GM23248 (cell line): Measurements from ENCODE around the gene DST. TPM values are rescaled to one million over a fixed set of nuclear protein-coding genes. Genes with fewer than 3 reads are reported as not detected.
"Not testable (repeated sequence)": the region's sequence is repeated elsewhere in the genome, so short reads cannot be mapped to it uniquely, and the experiment has no call there.

Experiments used
- DNase-seq: peaks from one replicate; pipeline ENCODE4 v3.0.0-alpha.2; 2015
- H2AFZ ChIP-seq: fragments of 200-600 bp; sonication (generic); 2 replicates; pipeline ENCODE4 v1.6.1; 2016; ENCODE audit warnings: antibody characterized with exemption
- H3F3A ChIP-seq: fragments of 200-600 bp; sonication (generic); 2 replicates; pipeline ENCODE4 v1.6.1; 2016; ENCODE audit warnings: mild to moderate bottlenecking, antibody characterized with exemption, mixed run types; ENCODE audit not compliant: insufficient read depth
- H3K27ac ChIP-seq: fragments of 200-600 bp; sonication (generic); 2 replicates; pipeline ENCODE4 v1.5.1; 2016; ENCODE audit warnings: mild to moderate bottlenecking
- H3K27me3 ChIP-seq: fragments of 200-600 bp; sonication (generic); replicated peaks from 2 replicates; pipeline ENCODE4 v1.6.1; 2016; ENCODE audit warnings: mild to moderate bottlenecking; ENCODE audit not compliant: insufficient read depth
- H3K36me3 ChIP-seq: fragments of 200-600 bp; sonication (generic); 2 replicates; pipeline ENCODE4 v1.6.1; 2016; ENCODE audit warnings: low read depth, mild to moderate bottlenecking
- H3K4me1 ChIP-seq: fragments of 200-600 bp; sonication (generic); 2 replicates; pipeline ENCODE4 v1.6.1; 2016; ENCODE audit warnings: mild to moderate bottlenecking; ENCODE audit not compliant: insufficient read depth
- H3K4me2 ChIP-seq: fragments of 200-600 bp; sonication (generic); one replicate; pipeline ENCODE4 v1.6.1; 2016; ENCODE audit warnings: mild to moderate bottlenecking; ENCODE audit not compliant: unreplicated experiment
- H3K4me3 ChIP-seq: fragments of 200-600 bp; sonication (generic); 2 replicates; pipeline ENCODE4 v1.5.1; 2016; ENCODE audit warnings: mild to moderate bottlenecking
- H3K79me2 ChIP-seq: fragments of 200-600 bp; sonication (generic); 2 replicates; pipeline ENCODE4 v1.6.1; 2016; ENCODE audit warnings: mild to moderate bottlenecking; ENCODE audit not compliant: insufficient read depth
- H3K9ac ChIP-seq: fragments of 200-600 bp; sonication (generic); 2 replicates; pipeline ENCODE4 v1.6.1; 2016; ENCODE audit warnings: mild to moderate bottlenecking
- H3K9me2 ChIP-seq: fragments of 200-600 bp; sonication (generic); 2 replicates; pipeline ENCODE4 v1.6.1; 2016; ENCODE audit warnings: mixed run types, mild to moderate bottlenecking, moderate library complexity; ENCODE audit not compliant: insufficient read depth
- H3K9me3 ChIP-seq: fragments of 200-600 bp; sonication (generic); one replicate; pipeline ENCODE4 v1.6.1; 2017; ENCODE audit warnings: low read depth
- H4K20me1 ChIP-seq: fragments of 200-600 bp; sonication (generic); 2 replicates; pipeline ENCODE4 v1.6.0; 2016; ENCODE audit not compliant: insufficient read depth
- EZH2 ChIP-seq: fragments of 200-600 bp; sonication (generic); IDR thresholded peaks from 2 replicates; pipeline ENCODE4 v1.6.1; 2018; ENCODE audit warnings: antibody characterized with exemption, mild to moderate bottlenecking; ENCODE audit not compliant: insufficient read depth, poor library complexity, severe bottlenecking
- EZH2phosphoT487 ChIP-seq: fragments of 200-600 bp; sonication (generic); IDR thresholded peaks from 2 replicates; pipeline ENCODE4 v1.6.1; 2018; ENCODE audit warnings: antibody characterized with exemption, moderate library complexity, mild to moderate bottlenecking, low read depth; ENCODE audit not compliant: insufficient read depth
- WGBS, 2 experiments: methylation state at CpG; one replicate each; pipeline ENCODE4 v1.1.6; 2015 to 2017; ENCODE audit warnings: low lambda C conversion rate in 2 of 2, low coverage in 1 of 2; ENCODE audit errors: missing lambda C conversion rate in 2 of 2; 5-methylcytosine and 5-hydroxymethylcytosine counted together
- in situ Hi-C: fragments of 300-500 bp; cut with MboI; formaldehyde crosslinking; loops from 2 replicates; pipeline ENCODE4 v1.15.0; 2020
- polyA plus RNA-seq: library from polyadenylated mRNA; unstranded; fragments of >200 nt; fragmentation: Nextera tagmentation; extraction: Ambion mirVana; gene quantifications from 2 replicates; pipeline ENCODE4 v1.2.1, GENCODE V29; 2016
- total RNA-seq: library from RNA; depleted of rRNA; stranded (reverse); fragments of >200 nt; shearing (Covaris generic); gene quantifications from 2 replicates; pipeline ENCODE4 v1.2.3, GENCODE V29; 2014

DST gene
- total and polyA plus RNA-seq, 2 experiments from 2014 or later = 181 to 322 TPM

DNA sequence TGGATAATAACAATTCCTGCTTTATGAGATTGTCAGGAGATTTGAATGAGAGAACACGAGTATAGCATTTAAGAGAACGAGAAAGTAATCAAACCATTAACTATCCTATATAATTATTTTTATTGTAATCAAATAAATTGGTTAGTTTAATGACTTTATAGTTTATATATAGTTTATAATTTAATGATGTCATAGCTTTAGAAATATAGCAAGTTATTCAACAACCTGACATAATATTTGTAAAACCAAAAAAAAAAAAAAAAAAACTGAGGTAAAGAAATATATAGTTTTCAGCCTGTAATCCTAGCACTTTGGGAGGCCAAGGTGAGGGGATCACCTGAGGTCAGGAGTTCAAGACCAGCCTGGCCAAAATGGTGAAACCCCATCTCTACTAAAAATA, 26.4 kb upstream of the DST start:
- in situ Hi-C loops = no loop called here
- Histone ChIP-seq H3K27ac (no peak overlapping the region), H3K9me3 (no peaks in the 10 kb centered on the region), H3K9me2 (no peaks in the 10 kb centered on the region), H3K4me3 (no peak overlapping the region), H2AFZ (no peak overlapping the region), H3K4me2 (no peak overlapping the region), H4K20me1 (no peaks in the 10 kb centered on the region; the same call in 1 of the 2 replicates), H3K36me3 (peaks cover 23% of the 10 kb centered on the region), H3K4me1 (peaks cover 19% of the 10 kb centered on the region), H3K79me2 (peaks cover 99% of the 10 kb centered on the region), H3F3A (peaks cover 40% of the 10 kb centered on the region), H3K27me3 (no peaks in the 10 kb centered on the region), H3K9ac (no peak overlapping the region)
- TF ChIP-seq EZH2 (no peak), EZH2phosphoT487 (no peak)
- WGBS, 2 experiments = 94 to 100% methylated on average over 2 of the region's 2 CpGs
- DNase-seq = no peak

- Histone ChIP-seq H3K9me3 (no peaks in the 10 kb centered on the region), H3F3A (peaks cover 38% of the 10 kb centered on the region), H3K79me2 (peaks cover 99% of the 10 kb centered on the region), H2AFZ (no peak overlapping the region), H3K36me3 (peaks cover 23% of the 10 kb centered on the region), H3K4me3 (no peak overlapping the region), H3K4me1 (peaks cover 25% of the 10 kb centered on the region), H3K27me3 (no peaks in the 10 kb centered on the region), H3K4me2 (no peak overlapping the region), H4K20me1 (no peaks in the 10 kb centered on the region; the same call in 1 of the 2 replicates), H3K9me2 (no peaks in the 10 kb centered on the region), H3K27ac (no peak overlapping the region), H3K9ac (no peak overlapping the region)
- WGBS, 2 experiments = 98 to 99% methylated on average over 4 of the region's 4 CpGs
- no peak for TF ChIP-seq EZH2phosphoT487
- TF ChIP-seq EZH2 = no peak
- no peak for DNase-seq
- in situ Hi-C loops = no loop called here
These were observed 25.5 kb upstream of the DST start for GRCh38 chr6:56668158-56668557.

DNA sequence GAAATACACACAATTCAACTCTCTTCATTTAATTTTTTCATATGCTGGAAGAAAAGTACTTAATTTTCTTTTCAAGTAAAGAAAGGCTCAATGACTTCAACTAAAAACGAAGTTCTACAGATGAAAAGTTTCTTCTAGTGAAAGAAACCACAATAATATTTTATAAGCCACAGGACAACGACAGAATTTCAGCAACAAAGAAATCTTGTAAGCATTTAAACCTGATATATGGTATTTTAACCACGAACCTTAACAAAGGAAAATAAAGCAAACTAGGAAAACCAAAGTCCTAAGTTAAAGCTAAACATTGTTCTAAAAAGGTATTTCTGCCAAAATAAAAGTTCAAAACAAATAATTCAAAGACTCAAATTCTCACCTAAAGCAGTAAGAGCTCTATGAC, 24.6 kb upstream of the DST start:
- peaks cover 23% of the 10 kb centered on the region for H3K36me3 ChIP-seq

GRCh38 chr6:56664029-56664428, 21.3 kb upstream of the DST start:
- 12 to 30% methylated on average over 1 of the region's 1 CpG for WGBS, 2 experiments
- Histone ChIP-seq H4K20me1 (no peaks in the 10 kb centered on the region; the same call in 1 of the 2 replicates), H3K79me2 (peaks cover 99% of the 10 kb centered on the region), H3K4me3 (no peak overlapping the region), H3K9me3 (no peaks in the 10 kb centered on the region), H3K27me3 (no peaks in the 10 kb centered on the region), H3F3A (peaks cover 21% of the 10 kb centered on the region; the same call in 1 of the 2 replicates), H3K27ac (no peak overlapping the region), H3K9me2 (no peaks in the 10 kb centered on the region), H2AFZ (no peak overlapping the region), H3K36me3 (peaks cover 19% of the 10 kb centered on the region), H3K4me2 (no peak overlapping the region), H3K4me1 (peaks cover 9% of the 10 kb centered on the region), H3K9ac (no peak overlapping the region)
- in situ Hi-C loops = no loop called here
- DNase-seq = no peak
- TF ChIP-seq EZH2phosphoT487 (no peak), EZH2 (no peak)

More for the DNA sequence above, 24.6 kb upstream of the DST start:
- Histone ChIP-seq H3F3A (peaks cover 30% of the 10 kb centered on the region), H3K9me3 (no peaks in the 10 kb centered on the region), H2AFZ (no peak overlapping the region), H3K27ac (no peak overlapping the region), H3K4me3 (no peak overlapping the region), H3K79me2 (peaks cover 99% of the 10 kb centered on the region), H3K9me2 (no peaks in the 10 kb centered on the region), H3K4me1 (peaks cover 28% of the 10 kb centered on the region), H4K20me1 (no peaks in the 10 kb centered on the region; the same call in 1 of the 2 replicates), H3K27me3 (no peaks in the 10 kb centered on the region), H3K9ac (no peak overlapping the region), H3K4me2 (no peak overlapping the region)
- no peak for DNase-seq
- TF ChIP-seq EZH2phosphoT487 (no peak), EZH2 (no peak)
- WGBS, 2 experiments = 80 to 84% methylated on average over 3 of the region's 3 CpGs
- in situ Hi-C loops = no loop called here

DNA sequence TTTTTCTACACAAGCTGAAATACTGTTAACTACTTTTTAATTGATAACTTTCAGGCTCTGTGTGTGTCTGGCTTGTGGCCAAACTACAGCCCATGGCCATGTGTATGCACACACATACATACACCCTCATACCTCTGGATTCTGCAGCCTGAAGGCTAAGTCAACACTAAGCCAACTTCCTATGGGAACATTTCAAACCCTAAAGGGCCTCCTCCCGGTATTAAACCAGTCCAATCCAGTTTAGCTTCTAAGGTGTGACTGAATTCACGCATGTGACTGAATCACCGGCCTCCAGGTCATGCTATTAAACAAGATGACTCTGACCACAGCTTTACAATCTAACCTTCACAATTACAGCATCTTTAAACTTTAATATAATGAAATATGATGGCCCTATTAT, 20.7 kb upstream of the DST start:
- H3K79me2 ChIP-seq = peaks cover 100% of the 10 kb centered on the region

GRCh38 chr6:56661338-56661737, 18.6 kb upstream of the DST start:
- H3K9me3 ChIP-seq, H3K9ac ChIP-seq, H3K27me3 ChIP-seq, H4K20me1 ChIP-seq, H3K27ac ChIP-seq, H3K4me2 ChIP-seq, H2AFZ ChIP-seq, H3K36me3 ChIP-seq, H3K9me2 ChIP-seq, H3K4me3 ChIP-seq, H3K4me1 ChIP-seq, DNase-seq, in situ Hi-C loops: not testable (repeated sequence)
- peaks cover 21% of the 10 kb centered on the region; the same call in 1 of the 2 replicates for H3F3A ChIP-seq
- H3K79me2 ChIP-seq = peaks cover 100% of the 10 kb centered on the region
- 95 to 96% methylated on average over 3 of the region's 3 CpGs for WGBS, 2 experiments

More for the DNA sequence above, 20.7 kb upstream of the DST start:
- H3K36me3 ChIP-seq = peaks cover 21% of the 10 kb centered on the region
- no peak overlapping the region for H2AFZ ChIP-seq
- H3K27ac ChIP-seq = peak overlapping the region; percentile 4; the same call in 1 of the 2 replicates
- peaks cover 9% of the 10 kb centered on the region for H3K4me1 ChIP-seq
- H3K4me2 ChIP-seq = no peak overlapping the region
- DNase-seq = peak; percentile 39
- peaks cover 21% of the 10 kb centered on the region; the same call in 1 of the 2 replicates for H3F3A ChIP-seq
- H3K9me2 ChIP-seq = no peaks in the 10 kb centered on the region
- no peaks in the 10 kb centered on the region; the same call in 1 of the 2 replicates for H4K20me1 ChIP-seq
- no peak for TF ChIP-seq EZH2
- no peak for TF ChIP-seq EZH2phosphoT487
- H3K9ac ChIP-seq = no peak overlapping the region
- in situ Hi-C loops = no loop called here
- H3K4me3 ChIP-seq = no peak overlapping the region
- 87% methylated on average over 3 of the region's 3 CpGs for WGBS, 2 experiments
- no peaks in the 10 kb centered on the region for H3K27me3 ChIP-seq
- no peaks in the 10 kb centered on the region for H3K9me3 ChIP-seq
